ENCODE data around the gene ZNF280C. TPM values are rescaled to one million over a fixed set of nuclear protein-coding genes. Genes with fewer than 3 reads are reported as not detected.

Gene ZNF280C
- total and polyA plus RNA-seq, 3 donors from 2014 or later: 12.5 to 34.4 (median 24.5) TPM

- Histone ChIP-seq H3K9me3 (no peaks in the 10 kb centered on the region), H3K36me3 (ENCODE audit: low read depth, missing control alignments) (no peaks in the 10 kb centered on the region), H3K4me1 (no peaks in the 10 kb centered on the region), H3K27ac (no peak overlapping the region), H3K27me3 (no peaks in the 10 kb centered on the region), H3K4me3 (no peak overlapping the region)
- DNase-seq: no peak
- TF ChIP-seq CTCF (IDR thresholded peaks at IDR 0.05): no peak
- no peak for TF ChIP-seq POLR2A (IDR thresholded peaks at IDR 0.05)
- WGBS, 2 donors: 0 to 59% methylated on average over 1 of the region's 1 CpG
- intact Hi-C loops (cut with DNase I; ENCODE audit: low total_unique reads): no loop called here
Measured at GRCh38 chrX:130204647-130205046, 64.1 kb downstream of the ZNF280C start.

GRCh38 chrX:130197464-130197863 is 71.2 kb downstream of the ZNF280C start:
- 73 to 86% methylated on average over 3 to 5 of the region's 5 CpGs for WGBS, 2 donors
- no peaks in the 10 kb centered on the region for H3K4me1 ChIP-seq

GRCh38 chrX:130196466-130196865 is 72.2 kb downstream of the ZNF280C start:
- Histone ChIP-seq H3K27ac (no peak overlapping the region), H3K4me3 (no peak overlapping the region), H3K36me3 (ENCODE audit: low read depth, missing control alignments) (no peaks in the 10 kb centered on the region), H3K27me3 (no peaks in the 10 kb centered on the region), H3K4me1 (no peaks in the 10 kb centered on the region), H3K9me3 (no peaks in the 10 kb centered on the region)
- intact Hi-C loops (cut with DNase I; ENCODE audit: low total_unique reads): no loop called here
- 71 to 82% methylated on average over 7 of the region's 7 CpGs for WGBS, 2 donors
- DNase-seq: no peak
- no peak for TF ChIP-seq POLR2A (IDR thresholded peaks at IDR 0.05)
- no peak for TF ChIP-seq CTCF (IDR thresholded peaks at IDR 0.05)

More at GRCh38 chrX:130197464-130197863, 71.2 kb downstream of the ZNF280C start:
- Histone ChIP-seq H3K4me3 (no peak overlapping the region), H3K9me3 (no peaks in the 10 kb centered on the region), H3K27ac (no peak overlapping the region), H3K27me3 (no peaks in the 10 kb centered on the region), H3K36me3 (ENCODE audit: low read depth, missing control alignments) (no peaks in the 10 kb centered on the region)
- DNase-seq: no peak
- intact Hi-C loops (cut with DNase I; ENCODE audit: low total_unique reads): no loop called here
- TF ChIP-seq POLR2A (IDR thresholded peaks at IDR 0.05) (no peak), CTCF (IDR thresholded peaks at IDR 0.05) (no peak)

DNA sequence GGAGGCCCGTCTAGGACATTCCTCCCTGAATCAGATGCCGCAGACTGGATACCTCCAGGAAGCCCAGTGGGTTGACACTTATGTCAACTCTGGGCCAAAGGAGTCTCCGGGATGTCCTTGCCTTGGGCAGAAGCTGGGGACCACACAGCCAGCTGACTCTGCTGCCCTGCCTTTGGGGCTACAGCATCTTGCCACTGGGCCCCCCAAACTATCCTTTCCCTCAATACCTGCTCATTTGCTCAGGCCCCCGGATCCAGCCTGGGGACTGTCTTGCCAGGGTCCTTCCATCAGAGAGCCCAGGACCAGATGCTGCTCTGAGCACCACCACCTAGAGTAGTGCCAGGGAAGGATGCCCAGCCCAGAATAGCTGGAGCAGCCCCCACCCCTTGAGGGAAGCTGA is 77.9 kb downstream of the ZNF280C start:
- no peak for DNase-seq
- Histone ChIP-seq H3K27me3 (no peaks in the 10 kb centered on the region), H3K4me1 (no peaks in the 10 kb centered on the region), H3K36me3 (ENCODE audit: low read depth, missing control alignments) (no peaks in the 10 kb centered on the region), H3K27ac (no peak overlapping the region), H3K4me3 (no peak overlapping the region), H3K9me3 (no peaks in the 10 kb centered on the region)
- 100% methylated on average over 3 of the region's 4 CpGs; no CpG with 5 or more reads in 1 of the 2 donors for WGBS, 2 donors
- intact Hi-C loops (cut with DNase I; ENCODE audit: low total_unique reads): no loop called here
- TF ChIP-seq POLR2A (IDR thresholded peaks at IDR 0.05) (no peak), CTCF (IDR thresholded peaks at IDR 0.05) (no peak)

GRCh38 chrX:130186651-130187050 is 82.0 kb downstream of the ZNF280C start:
- H3K4me1 ChIP-seq: no peaks in the 10 kb centered on the region
- TF ChIP-seq CTCF (IDR thresholded peaks at IDR 0.05): no peak

More at GRCh38 chrX:130186651-130187050, 82.0 kb downstream of the ZNF280C start:
- no peak overlapping the region for H3K4me3 ChIP-seq
- H3K27ac ChIP-seq: no peak overlapping the region
- H3K9me3 ChIP-seq: no peaks in the 10 kb centered on the region
- intact Hi-C loops (cut with DNase I; ENCODE audit: low total_unique reads): loop anchor here (10.0 kb wide), 1 partner anchor 112 kb away; no protein-coding TSS in a partner anchor
- WGBS, 2 donors: 69 to 86% methylated on average over 4 of the region's 4 CpGs
- no peaks in the 10 kb centered on the region for H3K27me3 ChIP-seq
- H3K36me3 ChIP-seq (ENCODE audit: low read depth, missing control alignments): no peaks in the 10 kb centered on the region
- no peak for DNase-seq
